Progenitor cell of endocrine pancreas (in vitro differentiated cells): Measurements from ENCODE around the gene LDB3. TPM values are rescaled to one million over a fixed set of nuclear protein-coding genes. Genes with fewer than 3 reads are reported as not detected.
A peak's percentile ranks its signal among the peaks of the same experiment; 100 is the strongest.

Source experiments
- DNase-seq: peaks from one replicate; pipeline ENCODE4 v3.0.0; 2021; ENCODE audit warnings: low spot score; ENCODE audit not compliant: unreplicated experiment
- H3K27ac Mint-ChIP-seq: 2 replicates; pipeline ENCODE4 v1.8.0; 2021; ENCODE audit warnings: mild to moderate bottlenecking, moderate library complexity, mixed read lengths
- H3K27me3 Mint-ChIP-seq: 2 replicates; pipeline ENCODE4 v1.8.0; 2021; ENCODE audit warnings: mixed read lengths
- H3K36me3 Mint-ChIP-seq: 2 replicates; pipeline ENCODE4 v1.8.0; 2022; ENCODE audit warnings: mixed read lengths; ENCODE audit not compliant: insufficient read depth
- H3K4me1 Mint-ChIP-seq: 2 replicates; pipeline ENCODE4 v1.8.0; 2021; ENCODE audit warnings: low read depth, mixed read lengths
- H3K4me3 Mint-ChIP-seq: 2 replicates; pipeline ENCODE4 v1.8.0; 2021; ENCODE audit warnings: low read depth, mild to moderate bottlenecking, moderate library complexity, mixed read lengths
- H3K9me3 Mint-ChIP-seq: 2 replicates; pipeline ENCODE4 v1.8.0; 2021; ENCODE audit warnings: low read depth, mixed read lengths
- CTCF ChIP-seq: fragments of 200-600 bp; sonication (generic); IDR thresholded peaks from one replicate; pipeline ENCODE4 v1.5.0; 2021; ENCODE audit warnings: antibody characterized with exemption, mild to moderate bottlenecking; ENCODE audit not compliant: unreplicated experiment
- total RNA-seq: library from RNA; stranded (reverse); gene quantifications from 2 replicates; pipeline ENCODE4 v1.2.1, GENCODE V29; 2021

LDB3 gene
- total RNA-seq, 1 donor from 2014 or later, result 0.26 TPM

DNA sequence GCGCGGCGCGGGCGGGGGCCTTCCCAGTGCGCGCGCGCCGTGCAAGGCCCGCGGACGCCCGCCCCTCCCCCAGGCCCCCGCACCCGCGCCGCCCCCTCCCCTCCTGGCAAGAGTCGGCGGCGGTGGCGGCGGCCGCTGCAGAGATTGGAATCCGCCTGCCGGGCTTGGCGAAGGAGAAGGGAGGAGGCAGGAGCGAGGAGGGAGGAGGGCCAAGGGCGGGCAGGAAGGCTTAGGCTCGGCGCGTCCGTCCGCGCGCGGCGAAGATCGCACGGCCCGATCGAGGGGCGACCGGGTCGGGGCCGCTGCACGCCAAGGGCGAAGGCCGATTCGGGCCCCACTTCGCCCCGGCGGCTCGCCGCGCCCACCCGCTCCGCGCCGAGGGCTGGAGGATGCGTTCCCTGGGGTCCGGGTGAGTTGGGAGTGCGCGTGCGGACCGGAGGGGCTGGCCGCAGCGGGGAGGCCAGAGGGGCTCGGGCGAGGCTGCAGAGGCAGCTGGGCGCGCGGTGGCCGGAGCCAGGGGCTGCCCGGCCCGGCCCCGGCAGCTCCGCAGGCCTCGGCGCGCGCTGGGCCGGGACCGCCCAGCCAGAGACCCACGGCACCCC, 88.3 kb downstream of the LDB3 start, which contains the start of gene BMPR1A:
TSS of gene BMPR1A (plus strand) at position 109 of the 602 bp plus-strand sequence. CDS start 119,400 bp downstream, outside the sequence.
- Mint-ChIP-seq H3K9me3 (no peaks in the 10 kb centered on the region), H3K36me3 (no peaks in the 10 kb centered on the region), H3K4me3 (peak within 1 kb of the TSS; percentile 94), H3K27ac (peak within 1 kb of the TSS; percentile 99), H3K4me1 (peaks cover 50% of the 10 kb centered on the region), H3K27me3 (no peaks in the 10 kb centered on the region)
- TF ChIP-seq CTCF, result no peak
- DNase-seq, result peak; percentile 94

GRCh38 chr10:86757113-86757972, 89.0 kb downstream of the LDB3 start:
- DNase-seq, result peak; percentile 34
- Mint-ChIP-seq H3K9me3 (no peaks in the 10 kb centered on the region), H3K4me3 (peak overlapping the region; percentile 94), H3K4me1 (peaks cover 53% of the 10 kb centered on the region), H3K27me3 (no peaks in the 10 kb centered on the region), H3K27ac (peak overlapping the region; percentile 99), H3K36me3 (no peaks in the 10 kb centered on the region)
- peak; percentile 45 for TF ChIP-seq CTCF

- Mint-ChIP-seq H3K9me3 (no peaks in the 10 kb centered on the region), H3K27me3 (no peaks in the 10 kb centered on the region), H3K4me3 (peak overlapping the region; percentile 94), H3K36me3 (no peaks in the 10 kb centered on the region), H3K27ac (peak overlapping the region; percentile 99), H3K4me1 (peaks cover 48% of the 10 kb centered on the region)
- no peak for DNase-seq
- TF ChIP-seq CTCF, result no peak
Measured at GRCh38 chr10:86758189-86759072, 90.1 kb downstream of the LDB3 start.

DNA sequence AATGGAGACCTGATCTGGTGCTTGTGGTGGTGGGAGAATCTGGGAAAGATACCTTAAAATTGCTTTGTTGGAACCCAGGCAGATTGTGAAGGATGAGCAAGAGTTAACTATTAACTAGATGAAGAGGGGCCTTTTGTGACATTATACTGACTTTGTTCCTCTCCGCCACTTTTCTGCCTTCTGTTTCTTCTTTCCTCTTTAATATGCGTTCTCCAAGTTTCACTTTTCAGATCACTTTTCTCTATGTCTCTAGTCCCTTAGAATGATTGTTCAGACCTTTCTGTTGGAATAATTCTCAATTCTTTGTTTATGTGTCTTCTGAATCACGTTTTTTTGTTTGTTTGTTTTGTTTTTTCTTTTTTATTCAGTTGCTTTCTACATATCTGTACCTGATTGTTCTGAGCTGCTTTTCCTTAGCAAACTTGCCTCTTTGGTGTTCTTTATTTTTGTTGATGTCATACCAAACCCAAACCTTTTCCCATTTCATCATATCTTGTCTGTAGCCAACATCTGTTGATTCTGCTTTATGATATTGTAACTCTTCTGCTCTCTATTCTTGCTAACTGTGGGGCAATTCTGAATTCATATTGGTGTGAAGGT, 90.9 kb downstream of the LDB3 start:
- Mint-ChIP-seq H3K4me1 (peaks cover 43% of the 10 kb centered on the region), H3K9me3 (no peaks in the 10 kb centered on the region), H3K4me3 (peak overlapping the region; percentile 94), H3K36me3 (no peaks in the 10 kb centered on the region), H3K27me3 (no peaks in the 10 kb centered on the region), H3K27ac (peak overlapping the region; percentile 79)
- TF ChIP-seq CTCF, result no peak
- no peak for DNase-seq

GRCh38 chr10:86763404-86763803, 95.1 kb downstream of the LDB3 start:
- TF ChIP-seq CTCF, result no peak
- H3K36me3 Mint-ChIP-seq, result no peaks in the 10 kb centered on the region
- DNase-seq, result no peak
- no peaks in the 10 kb centered on the region for H3K9me3 Mint-ChIP-seq
- no peak overlapping the region for H3K27ac Mint-ChIP-seq
- no peaks in the 10 kb centered on the region for H3K27me3 Mint-ChIP-seq
- peaks cover 38% of the 10 kb centered on the region for H3K4me1 Mint-ChIP-seq
- H3K4me3 Mint-ChIP-seq, result no peak overlapping the region
